GM19193 (cell line): Measurements from ENCODE around the gene DTD2.

Experiments
- POLR2A ChIP-seq: IDR thresholded peaks from 4 replicates; pipeline ENCODE4 v1.6.1; 2011; ENCODE audit not compliant: insufficient read depth, insufficient read length; ENCODE audit errors: extremely low read depth

The DTD2 gene

DNA sequence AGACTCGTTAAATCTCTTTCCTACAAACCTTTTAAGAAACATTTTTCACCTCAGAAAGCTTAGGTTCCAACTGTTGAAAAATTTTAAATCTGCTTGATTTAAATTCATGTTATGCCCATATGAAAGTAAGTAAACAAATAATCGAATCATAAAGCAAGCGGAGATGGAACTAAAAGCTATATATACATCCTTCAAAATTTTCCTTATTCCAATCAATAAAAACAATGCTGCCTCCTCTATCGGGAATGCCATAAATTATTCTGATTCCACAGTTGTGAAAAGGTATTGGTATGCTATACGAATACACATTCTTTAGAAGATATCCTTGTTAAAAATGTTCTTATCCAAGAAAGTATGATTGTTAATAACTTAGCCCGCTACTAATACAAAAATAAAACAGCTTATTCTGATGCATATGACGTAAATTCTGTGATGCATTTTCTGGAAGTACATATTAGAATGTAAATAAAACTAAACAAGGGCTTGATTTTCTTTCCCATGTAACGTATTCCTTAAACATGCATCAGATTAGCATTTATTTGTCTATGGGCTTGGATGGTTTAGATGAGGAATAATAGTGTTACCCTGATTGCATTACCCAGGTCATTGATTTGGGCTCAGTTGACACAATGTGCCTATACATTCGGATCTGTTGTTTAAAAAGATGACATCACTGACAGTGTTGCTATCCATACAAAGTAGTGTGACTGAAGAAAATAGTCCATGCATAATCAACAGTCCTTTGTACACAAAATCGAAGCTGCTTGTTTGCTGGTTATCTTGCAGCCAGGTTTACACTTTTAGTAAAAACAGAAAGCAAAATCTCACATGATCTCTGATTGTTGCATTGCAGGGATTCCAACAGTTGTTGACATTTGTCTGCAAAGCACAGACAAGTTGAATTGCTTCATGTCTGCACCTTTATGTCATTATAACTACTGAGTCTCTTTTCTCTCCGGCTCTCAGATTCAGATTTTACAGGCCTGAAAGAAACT, 656 bp upstream of the DTD2 start:
- no peak for TF ChIP-seq POLR2A

DNA sequence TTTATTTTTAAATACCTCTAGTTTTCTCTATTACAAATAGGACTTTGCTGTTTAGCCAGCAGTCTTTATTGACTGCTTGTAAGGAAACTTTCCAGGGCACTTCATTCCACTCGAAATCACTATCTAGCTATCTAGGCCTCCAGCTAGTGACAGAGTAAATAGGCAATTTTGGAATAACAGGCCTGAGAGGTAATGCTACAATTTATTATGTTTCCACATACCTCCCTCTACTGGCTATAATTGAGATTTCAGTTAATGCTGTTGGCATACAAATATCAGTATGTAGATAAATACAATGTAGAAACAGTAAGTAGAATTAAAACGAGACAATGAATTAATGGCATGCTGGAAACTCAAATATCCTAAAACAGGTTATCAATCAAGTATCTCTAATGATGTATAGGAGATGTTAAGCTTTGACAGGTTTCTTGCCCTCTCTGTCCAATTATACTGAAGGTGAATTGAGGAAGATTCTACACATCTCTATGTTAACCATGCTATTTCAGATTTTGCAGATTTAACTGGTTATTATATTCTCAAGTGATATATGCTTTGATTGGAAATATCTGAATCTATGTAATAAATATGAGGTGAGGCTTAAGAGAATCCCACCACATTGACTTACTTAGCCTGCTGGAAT, 7.2 kb downstream of the DTD2 start:
- TF ChIP-seq POLR2A = no peak

DNA sequence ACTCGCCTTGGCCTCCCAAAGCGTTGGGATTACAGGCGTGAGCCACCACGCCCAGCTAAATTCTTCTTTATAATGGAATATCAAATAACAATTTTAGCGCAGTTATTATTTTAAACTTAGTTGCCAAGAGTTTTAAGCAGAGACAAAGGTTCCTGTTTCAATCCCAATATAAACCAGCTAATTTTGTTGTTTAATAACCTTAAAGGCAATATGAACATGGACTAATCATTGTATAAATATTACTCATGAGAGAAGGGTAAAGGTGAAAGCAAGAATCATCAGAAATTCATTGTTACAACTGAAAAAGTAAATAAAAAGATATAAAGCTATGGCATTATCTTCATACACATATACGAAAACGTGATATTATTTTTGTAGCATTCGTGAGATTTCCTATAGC, 8.2 kb downstream of the DTD2 start:
- no peak for TF ChIP-seq POLR2A

DNA sequence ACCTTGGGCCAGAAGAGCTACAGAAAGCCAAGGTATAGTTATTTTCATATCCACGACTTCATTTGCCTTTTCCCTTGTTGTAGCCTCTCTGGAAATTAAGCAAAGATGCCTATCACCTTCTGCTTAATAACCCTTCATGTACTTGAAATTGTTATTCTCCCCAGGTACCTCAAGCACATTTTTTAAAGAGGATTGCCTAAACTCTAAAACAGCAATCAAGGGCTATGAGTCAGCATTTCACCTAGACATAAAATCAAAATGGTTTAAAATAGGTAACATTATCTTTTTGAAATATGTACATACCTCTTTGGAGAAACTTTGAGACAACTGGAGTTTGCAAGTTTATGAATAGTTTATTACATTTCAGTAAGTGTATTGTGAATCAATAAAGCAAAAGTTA, 11.6 kb downstream of the DTD2 start:
- no peak for TF ChIP-seq POLR2A

DNA sequence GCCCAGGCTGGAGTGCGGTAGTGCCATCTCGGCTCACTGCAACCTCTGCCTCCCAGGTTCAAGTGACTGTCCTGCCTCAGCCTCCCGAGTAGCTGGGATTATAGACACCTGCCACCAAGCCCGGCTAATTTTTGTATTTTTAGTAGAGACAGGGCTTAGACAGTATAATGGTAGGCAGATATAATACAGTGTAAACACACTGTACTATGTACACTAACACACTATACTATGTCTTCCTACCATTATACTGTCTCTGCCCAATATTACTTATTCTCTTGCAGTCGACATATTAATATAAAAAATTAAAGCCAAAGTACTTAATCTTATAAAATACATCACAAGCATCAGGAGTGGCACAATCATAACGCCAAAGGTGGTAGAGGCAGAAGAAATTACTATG, 15.0 kb downstream of the DTD2 start:
- no peak for TF ChIP-seq POLR2A

DNA sequence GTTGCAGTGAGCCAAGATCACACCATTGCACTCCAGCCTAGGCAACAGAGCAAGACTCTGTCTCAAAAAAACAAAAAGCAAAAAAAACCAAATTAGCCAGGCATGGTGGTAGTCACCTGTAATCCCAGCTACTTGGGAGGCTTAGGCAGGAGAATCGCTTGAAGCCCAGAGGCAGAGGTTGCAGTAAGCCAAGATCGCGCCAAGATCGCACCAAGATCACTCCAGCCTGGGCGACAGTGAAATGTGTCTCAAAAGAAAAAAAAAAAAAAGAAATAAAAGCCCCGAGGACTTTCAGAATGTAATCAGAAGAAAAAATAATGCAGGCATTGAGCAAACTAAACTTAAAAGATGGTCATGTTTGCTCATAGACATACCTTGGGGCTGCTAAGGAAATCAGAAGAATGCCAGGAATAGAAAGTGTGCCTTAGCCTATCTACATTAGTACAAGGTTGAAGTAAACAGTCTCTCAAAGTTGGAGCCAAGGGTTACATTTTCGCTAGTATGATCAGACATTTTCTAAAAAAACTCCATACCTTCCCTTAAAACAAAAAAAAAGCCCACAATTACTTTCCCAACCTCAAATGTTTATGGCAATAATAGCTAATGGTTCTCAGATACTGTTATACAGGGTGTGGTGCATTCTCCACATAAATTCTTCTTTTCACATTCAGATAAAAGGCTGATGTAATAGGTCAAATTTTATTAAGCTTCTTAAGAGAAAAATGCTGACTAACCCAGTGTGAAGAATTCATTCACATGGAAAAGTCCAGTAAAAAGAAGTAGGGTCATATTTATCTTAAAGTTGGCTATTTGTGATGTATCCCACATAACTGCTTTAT, 15.8 kb downstream of the DTD2 start:
- no peak for TF ChIP-seq POLR2A

DNA sequence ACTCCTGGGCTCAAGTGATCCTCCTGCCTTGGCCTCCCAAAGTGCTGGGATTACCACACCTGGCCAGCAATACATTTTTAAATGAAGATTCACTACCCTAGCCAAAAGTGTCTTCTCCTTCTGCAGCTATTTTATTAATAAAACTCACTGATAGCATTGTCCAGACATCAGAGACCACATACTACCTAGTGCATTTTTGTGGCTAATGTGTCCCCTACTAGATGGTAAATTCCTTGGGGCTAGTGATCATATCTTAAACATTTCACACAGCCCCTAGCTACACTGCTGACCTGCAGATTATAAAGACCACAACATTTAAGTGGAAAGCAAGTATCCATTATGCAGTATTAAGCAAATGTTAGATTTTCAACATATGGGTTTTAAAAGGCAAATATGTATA, 17.0 kb downstream of the DTD2 start:
- no peak for TF ChIP-seq POLR2A

DNA sequence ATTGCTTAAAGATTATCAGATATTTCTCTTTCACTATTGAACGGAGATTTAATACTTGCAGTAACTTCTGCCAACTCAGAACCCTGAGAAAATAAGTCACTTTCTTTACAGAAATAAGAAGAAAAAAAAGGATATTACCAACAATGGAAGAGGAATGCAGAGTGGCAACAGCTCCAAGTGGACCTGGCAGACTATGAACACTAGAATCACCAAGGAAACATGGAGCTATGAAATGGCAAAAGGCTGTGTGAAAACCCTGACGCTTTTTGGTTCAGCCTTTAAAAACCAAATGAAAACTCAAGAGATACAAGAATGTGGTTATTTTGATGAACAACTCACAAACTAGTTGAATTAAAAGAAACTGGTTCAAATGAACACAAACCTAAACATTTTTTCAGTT, 17.7 kb downstream of the DTD2 start:
- no peak for TF ChIP-seq POLR2A

DNA sequence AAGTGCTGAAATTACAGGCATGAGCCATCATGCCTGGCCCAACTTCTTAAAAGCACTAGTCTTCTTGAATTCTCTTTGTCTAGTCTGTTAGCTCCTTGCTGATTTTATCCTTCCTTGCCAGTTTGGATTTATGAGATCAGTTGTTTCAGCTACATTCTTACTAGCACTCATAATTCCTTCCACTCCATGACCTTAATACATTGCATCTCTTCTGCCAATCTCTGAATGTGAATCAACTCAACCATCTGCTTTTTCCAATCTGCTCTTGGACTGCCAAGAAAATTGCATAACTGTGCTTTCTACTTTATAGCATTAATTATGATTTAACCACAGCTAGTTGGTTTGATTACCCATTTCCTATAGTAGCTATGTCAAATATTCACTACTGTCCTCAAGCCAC, 22.0 kb downstream of the DTD2 start:
- TF ChIP-seq POLR2A = no peak

DNA sequence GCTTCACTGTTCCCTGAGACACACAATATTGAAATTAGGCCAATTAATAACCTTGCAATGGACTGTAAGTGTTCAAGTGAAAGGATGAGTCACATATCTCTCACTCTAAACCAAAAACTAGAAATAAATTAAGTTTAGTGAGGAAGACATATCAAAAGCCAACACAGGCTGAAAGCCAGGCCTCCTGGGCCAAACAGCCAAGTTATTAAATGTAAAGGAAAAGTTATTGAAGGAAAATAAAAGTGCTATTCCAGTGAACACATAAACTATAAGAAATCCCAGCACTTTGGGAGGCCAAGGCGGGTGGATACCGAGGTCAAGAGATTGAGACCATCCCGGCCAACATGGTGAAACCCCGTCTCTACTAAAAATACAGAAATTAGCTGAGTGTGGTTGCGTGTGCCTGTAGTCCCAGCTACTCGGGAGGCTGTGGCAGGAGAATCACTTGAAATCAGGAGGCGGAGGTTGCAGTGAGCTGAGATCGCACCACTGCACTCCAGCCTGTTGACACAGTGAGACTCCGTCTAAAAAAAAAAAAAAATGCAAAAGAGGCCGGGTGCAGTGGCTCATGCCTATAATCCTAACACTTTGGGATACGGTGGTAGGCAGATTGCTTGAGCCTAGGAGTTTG, 26.6 kb downstream of the DTD2 start:
- TF ChIP-seq POLR2A = no peak

DNA sequence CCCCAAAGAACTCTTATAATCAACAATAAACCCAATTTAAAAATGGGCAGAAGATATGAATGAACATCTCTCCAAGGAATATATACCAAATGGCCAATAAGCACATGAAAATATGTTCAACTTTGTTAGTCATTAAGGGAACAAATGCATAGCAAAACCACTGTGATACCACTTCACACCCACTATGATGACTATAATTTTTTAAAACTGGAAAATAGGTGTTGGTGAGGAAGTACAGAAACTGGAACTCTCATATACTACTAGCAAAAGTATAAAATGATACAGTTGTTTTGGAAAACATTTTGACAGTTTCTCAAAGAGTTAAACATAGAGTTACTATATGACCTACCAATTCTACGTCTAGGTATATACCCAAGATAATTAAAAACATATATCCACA, 27.5 kb downstream of the DTD2 start:
- TF ChIP-seq POLR2A = no peak

DNA sequence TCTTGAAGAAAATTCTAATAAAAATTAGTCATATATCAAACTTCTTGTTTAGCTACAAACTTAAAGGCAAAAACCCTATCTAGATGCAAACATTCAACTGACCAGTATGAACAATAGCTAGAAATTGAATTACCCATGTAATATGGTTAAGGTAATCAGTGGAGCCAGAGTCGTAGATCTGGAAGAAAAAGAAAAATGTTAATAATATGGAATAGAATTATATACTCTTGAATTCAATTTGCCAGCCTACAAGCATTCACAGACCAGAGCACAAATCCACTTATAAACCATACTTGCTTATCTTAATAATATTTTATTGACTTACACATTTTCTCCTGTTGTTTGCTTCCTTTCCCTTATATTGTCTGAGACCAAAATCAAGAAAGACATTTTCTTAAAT, 29.3 kb downstream of the DTD2 start:
- TF ChIP-seq POLR2A = no peak

DNA sequence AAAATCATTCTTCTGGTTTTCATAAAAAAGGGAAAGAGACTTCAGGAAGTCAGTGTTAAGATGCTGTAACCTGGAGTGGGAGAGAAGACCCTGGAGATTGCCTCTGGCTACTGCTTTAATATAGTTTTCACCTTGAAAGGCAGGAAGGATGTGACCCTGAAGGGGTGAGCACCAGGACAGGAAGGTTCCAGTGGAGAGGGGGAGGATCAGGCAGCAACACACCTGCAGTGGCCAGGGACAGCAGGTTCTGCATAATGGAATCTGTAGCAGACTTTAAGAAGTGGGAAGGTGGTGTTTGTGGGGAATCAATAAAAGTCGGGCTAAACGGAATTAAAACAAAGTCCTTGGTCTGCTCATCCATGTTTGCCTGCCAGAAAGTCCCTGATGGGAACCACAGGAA, 30.6 kb downstream of the DTD2 start:
- no peak for TF ChIP-seq POLR2A

DNA sequence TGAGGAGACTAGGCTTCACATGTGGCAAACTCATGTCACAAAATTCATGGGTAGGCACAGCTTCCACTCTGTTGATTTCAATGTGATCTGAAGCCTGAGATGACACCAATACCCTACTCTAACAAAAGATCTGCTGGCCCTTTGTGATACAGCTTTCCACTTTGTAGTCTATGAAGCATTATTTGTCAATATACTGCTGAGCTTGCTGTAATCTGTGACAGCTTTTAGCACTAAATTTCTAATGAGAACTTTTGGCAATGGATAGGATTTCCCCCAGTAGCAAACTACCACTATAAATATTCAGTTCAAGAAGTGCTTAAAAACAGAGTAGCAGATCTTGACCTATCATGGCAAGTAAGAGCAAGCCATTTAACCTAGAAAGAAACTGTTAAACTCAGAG, 31.4 kb downstream of the DTD2 start:
- TF ChIP-seq POLR2A = no peak

DNA sequence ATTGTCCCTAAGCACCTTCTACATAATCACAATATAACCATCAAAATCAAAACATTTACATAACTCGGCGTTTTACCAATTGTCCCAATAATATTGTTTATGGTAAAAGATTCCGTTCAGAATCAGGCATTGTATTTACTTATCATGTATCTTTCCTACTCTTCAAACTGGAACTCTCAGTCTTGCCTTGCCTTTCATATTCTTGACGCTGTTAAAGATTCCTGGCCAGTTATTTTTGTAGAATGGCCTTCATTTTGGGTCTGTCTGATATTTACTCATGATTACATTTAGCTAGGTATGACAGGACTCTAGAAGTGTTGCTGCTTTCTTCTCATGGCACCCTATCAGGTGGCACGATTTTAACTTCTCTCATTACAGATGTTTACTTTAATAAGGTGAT, 36.1 kb downstream of the DTD2 start:
- no peak for TF ChIP-seq POLR2A
